H7 (cell line): ENCODE measurements around the gene RAP1GDS1. TPM values are rescaled to one million over a fixed set of nuclear protein-coding genes. Genes with fewer than 3 reads are reported as not detected.
"Not testable (repeated sequence)": the region's sequence is repeated elsewhere in the genome, so short reads cannot be mapped to it uniquely, and the experiment has no call there.

ENCODE experiments used
- DNase-seq: peaks from one replicate; pipeline ENCODE4 v3.0.0; 2012
- H3K27me3 ChIP-seq: 2 replicates; pipeline ENCODE4 v1.6.0; 2011; ENCODE audit warnings: mild to moderate bottlenecking, low read length; ENCODE audit not compliant: control insufficient read depth, insufficient read depth
- H3K36me3 ChIP-seq: replicated peaks from 2 replicates; pipeline ENCODE4 v1.5.1; 2011; ENCODE audit warnings: low read length; ENCODE audit not compliant: control insufficient read depth, insufficient read depth
- H3K4me3 ChIP-seq: 2 replicates; pipeline ENCODE4 v1.5.1; 2011; ENCODE audit warnings: low read depth, mild to moderate bottlenecking, control low read depth, low read length, moderate library complexity; ENCODE audit not compliant: insufficient read depth
- total RNA-seq: library from RNA; depleted of rRNA; stranded (reverse); fragments of >200 nt; shearing (Covaris generic); gene quantifications from 2 replicates; pipeline ENCODE4 v1.2.3, GENCODE V29; 2014

RAP1GDS1 gene
- total RNA-seq, 1 experiment from 2014 or later, result 37.2 TPM

GRCh38 chr4:98311656-98312055 is 50.5 kb downstream of the RAP1GDS1 start:
- Histone ChIP-seq H3K36me3 (no peaks in the 10 kb centered on the region), H3K27me3 (no peaks in the 10 kb centered on the region), H3K4me3 (no peak overlapping the region)
- DNase-seq, result no peak

- Histone ChIP-seq H3K4me3 (no peak overlapping the region), H3K27me3 (no peaks in the 10 kb centered on the region), H3K36me3 (no peaks in the 10 kb centered on the region)
- DNase-seq, result no peak
Measured at GRCh38 chr4:98314791-98315565, 53.8 kb downstream of the RAP1GDS1 start.

GRCh38 chr4:98318521-98318920 is 57.3 kb downstream of the RAP1GDS1 start:
- Histone ChIP-seq H3K27me3 (no peaks in the 10 kb centered on the region), H3K36me3 (no peaks in the 10 kb centered on the region), H3K4me3 (no peak overlapping the region)
- no peak for DNase-seq

GRCh38 chr4:98319021-98319420 is 57.8 kb downstream of the RAP1GDS1 start:
- no peaks in the 10 kb centered on the region for H3K36me3 ChIP-seq
- H3K27me3 ChIP-seq, result no peaks in the 10 kb centered on the region
- H3K4me3 ChIP-seq, result no peak overlapping the region
- DNase-seq, result no peak

GRCh38 chr4:98326168-98326567 is 65.0 kb downstream of the RAP1GDS1 start:
- no peaks in the 10 kb centered on the region; the same call in 1 of the 2 replicates for H3K36me3 ChIP-seq
- DNase-seq, result no peak

GRCh38 chr4:98327694-98328093 is 66.5 kb downstream of the RAP1GDS1 start:
- no peak overlapping the region for H3K4me3 ChIP-seq
- no peaks in the 10 kb centered on the region; the same call in 1 of the 2 replicates for H3K27me3 ChIP-seq
- no peak for DNase-seq
- no peaks in the 10 kb centered on the region; the same call in 1 of the 2 replicates for H3K36me3 ChIP-seq

More at GRCh38 chr4:98326168-98326567, 65.0 kb downstream of the RAP1GDS1 start:
- Histone ChIP-seq H3K27me3 (no peaks in the 10 kb centered on the region; the same call in 1 of the 2 replicates), H3K4me3 (no peak overlapping the region)

- H3K27me3 ChIP-seq, H3K36me3 ChIP-seq, DNase-seq, H3K4me3 ChIP-seq: not testable (repeated sequence)
Measured at GRCh38 chr4:98329879-98330640, 68.9 kb downstream of the RAP1GDS1 start.

- Histone ChIP-seq H3K36me3 (no peaks in the 10 kb centered on the region; the same call in 1 of the 2 replicates), H3K4me3 (no peak overlapping the region), H3K27me3 (no peaks in the 10 kb centered on the region; the same call in 1 of the 2 replicates)
Measured at GRCh38 chr4:98332017-98332416, 70.8 kb downstream of the RAP1GDS1 start.

GRCh38 chr4:98334461-98334860 is 73.3 kb downstream of the RAP1GDS1 start:
- no peaks in the 10 kb centered on the region for H3K27me3 ChIP-seq
- H3K4me3 ChIP-seq, result no peak overlapping the region
- no peak for DNase-seq
- H3K36me3 ChIP-seq, result no peaks in the 10 kb centered on the region

More at GRCh38 chr4:98332017-98332416, 70.8 kb downstream of the RAP1GDS1 start:
- DNase-seq, result no peak

GRCh38 chr4:98338761-98339438 is 77.7 kb downstream of the RAP1GDS1 start:
- no peak overlapping the region for H3K4me3 ChIP-seq
- peak; percentile 13 for DNase-seq
- H3K36me3 ChIP-seq, result no peaks in the 10 kb centered on the region; the same call in 1 of the 2 replicates
- no peaks in the 10 kb centered on the region for H3K27me3 ChIP-seq

- Histone ChIP-seq H3K27me3 (no peaks in the 10 kb centered on the region), H3K36me3 (peaks cover 1% of the 10 kb centered on the region), H3K4me3 (no peak overlapping the region)
- no peak for DNase-seq
Measured at GRCh38 chr4:98341309-98341708, 80.1 kb downstream of the RAP1GDS1 start.

GRCh38 chr4:98343626-98344025 is 82.4 kb downstream of the RAP1GDS1 start:
- H3K4me3 ChIP-seq, result no peak overlapping the region
- no peak for DNase-seq
- peaks cover 1% of the 10 kb centered on the region for H3K36me3 ChIP-seq
- H3K27me3 ChIP-seq, result no peaks in the 10 kb centered on the region

- Histone ChIP-seq H3K36me3 (peaks cover 1% of the 10 kb centered on the region), H3K4me3 (no peak overlapping the region), H3K27me3 (no peaks in the 10 kb centered on the region)
- no peak for DNase-seq
Measured at GRCh38 chr4:98345838-98346237, 84.7 kb downstream of the RAP1GDS1 start.

- DNase-seq, result no peak
- Histone ChIP-seq H3K4me3 (no peak overlapping the region), H3K27me3 (no peaks in the 10 kb centered on the region), H3K36me3 (no peaks in the 10 kb centered on the region)
Measured at GRCh38 chr4:98352396-98352795, 91.2 kb downstream of the RAP1GDS1 start.
